EH (cell line): ENCODE data around the gene TBC1D8.

ENCODE experiments used
- DNase-seq: peaks from one replicate; pipeline ENCODE4 v3.0.0-alpha.2; 2015; ENCODE audit warnings: low read depth

The TBC1D8 gene

DNA sequence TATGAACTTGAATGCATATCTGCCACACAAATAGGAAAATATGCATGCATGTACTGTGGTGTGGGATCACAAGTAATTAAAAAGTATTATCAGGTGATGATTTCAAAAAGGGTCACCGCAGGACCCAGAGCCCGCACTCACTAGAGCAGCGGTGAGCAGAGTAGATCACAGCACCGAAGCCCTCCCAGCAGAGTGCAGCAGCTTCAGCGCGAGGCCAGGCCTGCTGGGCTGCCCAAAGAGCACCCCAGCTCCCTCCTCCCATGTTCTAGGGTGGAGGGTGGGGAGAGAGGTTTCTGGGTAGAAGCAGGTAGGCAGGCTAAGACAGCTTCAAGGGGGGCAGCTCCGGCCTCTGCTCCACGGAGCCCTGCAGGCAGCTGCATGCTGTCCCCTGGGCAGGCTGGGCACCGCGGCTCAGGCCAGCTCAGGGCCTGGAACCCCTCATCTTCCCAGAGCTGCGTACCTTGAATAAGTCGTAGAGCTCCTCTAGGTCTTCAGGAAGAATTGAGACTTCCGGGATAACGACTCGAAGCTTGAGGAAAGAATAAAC lies 124.2 kb downstream of the TBC1D8 start:
- DNase-seq: no peak

GRCh38 chr2:101026253-101026701 lies 124.9 kb downstream of the TBC1D8 start:
- DNase-seq: no peak

GRCh38 chr2:101025561-101025960 lies 125.6 kb downstream of the TBC1D8 start:
- DNase-seq: no peak

- no peak for DNase-seq
Observed at GRCh38 chr2:101023327-101024107, 127.7 kb downstream of the TBC1D8 start.

DNA sequence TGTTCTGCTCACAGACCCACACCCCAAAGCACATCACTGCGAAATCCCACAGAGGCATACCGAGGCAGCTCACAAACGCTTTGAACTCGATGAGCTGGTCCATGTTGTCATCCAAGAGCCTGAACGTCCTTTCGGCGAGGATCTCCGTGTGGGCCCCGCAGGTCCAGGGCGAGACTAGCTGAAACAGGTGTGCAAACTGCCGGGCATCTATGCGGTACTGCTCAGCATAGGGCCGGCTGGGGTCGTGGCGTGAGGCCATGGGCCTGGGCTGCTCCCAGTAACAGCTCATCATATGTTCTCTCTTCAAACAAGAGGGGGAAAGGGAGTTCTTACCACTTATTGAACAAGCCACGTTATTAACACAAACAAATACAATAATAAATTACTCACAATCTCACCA lies 129.0 kb downstream of the TBC1D8 start:
- DNase-seq: no peak

DNA sequence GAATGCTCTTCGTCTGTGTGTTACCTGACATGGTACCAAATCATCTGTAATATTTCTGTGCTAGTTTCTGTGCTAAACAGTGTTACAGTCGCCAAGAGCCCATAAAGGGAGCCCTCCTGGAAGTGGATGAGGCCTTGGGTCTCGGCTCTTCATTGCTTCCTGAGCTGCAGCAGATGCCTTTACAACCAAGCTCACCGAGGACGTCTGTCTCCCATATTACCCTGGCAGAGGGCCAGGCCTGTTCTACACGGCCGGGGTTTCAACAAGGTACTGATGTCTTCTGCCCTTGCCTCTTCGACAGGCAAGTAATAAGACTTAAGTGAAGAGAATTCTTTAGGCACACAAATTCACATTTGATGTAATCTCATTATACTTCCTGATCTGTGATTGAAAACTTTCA lies 132.2 kb downstream of the TBC1D8 start:
- DNase-seq: no peak

DNA sequence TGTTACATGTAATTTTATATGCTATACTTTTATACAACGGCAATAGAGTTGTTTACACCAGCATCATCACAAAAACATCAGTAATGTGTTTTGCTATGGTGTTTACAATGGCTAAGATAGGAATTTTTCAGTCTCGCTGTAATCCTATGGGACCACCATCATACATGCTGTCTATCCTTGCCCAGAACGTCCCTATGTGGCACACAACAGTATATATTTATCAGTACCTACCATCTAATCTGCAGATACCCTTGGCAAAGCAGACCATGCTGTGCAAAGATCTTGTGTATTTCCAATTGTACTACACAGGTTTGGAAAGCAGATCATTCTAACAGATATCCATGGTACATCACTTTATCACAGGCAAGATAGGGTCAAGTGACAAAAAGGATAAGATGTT lies 133.8 kb downstream of the TBC1D8 start:
- no peak for DNase-seq

GRCh38 chr2:101014264-101014857 lies 136.8 kb downstream of the TBC1D8 start:
- DNase-seq: no peak

DNA sequence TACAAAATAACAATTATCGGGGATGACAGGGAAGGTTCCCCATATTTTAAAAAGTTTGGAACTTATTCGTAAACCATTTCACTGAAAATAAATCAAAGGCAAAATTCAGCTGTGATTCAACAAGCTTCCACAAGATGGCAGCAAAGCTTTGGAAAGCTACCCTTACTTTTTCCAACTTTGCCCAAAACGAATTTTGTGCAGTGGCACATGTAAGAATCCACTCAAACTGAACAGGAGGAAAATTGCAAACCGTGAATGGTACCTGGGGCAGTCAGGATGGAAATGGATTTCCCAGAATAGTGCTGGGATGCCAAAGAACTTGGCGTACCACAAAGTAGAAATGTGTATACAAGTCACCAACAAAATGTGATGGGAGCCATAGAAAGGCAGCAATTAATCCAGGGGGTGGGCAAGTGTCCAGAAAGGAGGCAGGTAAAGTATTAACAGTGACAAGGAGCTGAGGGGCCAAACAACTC lies 138.4 kb downstream of the TBC1D8 start:
- peak; percentile 56 for DNase-seq

- DNase-seq: no peak
Observed at GRCh38 chr2:101012054-101012705, 139.0 kb downstream of the TBC1D8 start.

DNA sequence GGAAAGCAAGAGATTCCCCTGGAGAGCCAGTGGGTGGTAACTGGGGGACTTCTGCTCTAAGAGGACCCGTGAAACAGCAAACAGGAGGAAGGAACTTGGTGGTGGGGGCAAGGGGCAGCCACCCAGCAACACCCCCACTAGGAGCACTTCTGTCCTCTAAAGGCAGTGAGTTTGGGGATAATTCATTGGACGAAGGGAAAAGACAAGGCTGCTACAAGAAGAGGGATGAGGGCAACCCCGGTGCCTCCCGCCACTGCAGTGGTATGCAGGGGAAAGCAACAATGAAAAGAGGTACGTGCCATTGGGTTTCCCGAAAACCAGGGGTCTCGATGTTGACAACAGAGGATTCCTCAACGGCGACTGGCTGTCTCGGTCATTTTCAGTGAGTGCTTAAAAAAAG lies 140.0 kb downstream of the TBC1D8 start:
- no peak for DNase-seq

DNA sequence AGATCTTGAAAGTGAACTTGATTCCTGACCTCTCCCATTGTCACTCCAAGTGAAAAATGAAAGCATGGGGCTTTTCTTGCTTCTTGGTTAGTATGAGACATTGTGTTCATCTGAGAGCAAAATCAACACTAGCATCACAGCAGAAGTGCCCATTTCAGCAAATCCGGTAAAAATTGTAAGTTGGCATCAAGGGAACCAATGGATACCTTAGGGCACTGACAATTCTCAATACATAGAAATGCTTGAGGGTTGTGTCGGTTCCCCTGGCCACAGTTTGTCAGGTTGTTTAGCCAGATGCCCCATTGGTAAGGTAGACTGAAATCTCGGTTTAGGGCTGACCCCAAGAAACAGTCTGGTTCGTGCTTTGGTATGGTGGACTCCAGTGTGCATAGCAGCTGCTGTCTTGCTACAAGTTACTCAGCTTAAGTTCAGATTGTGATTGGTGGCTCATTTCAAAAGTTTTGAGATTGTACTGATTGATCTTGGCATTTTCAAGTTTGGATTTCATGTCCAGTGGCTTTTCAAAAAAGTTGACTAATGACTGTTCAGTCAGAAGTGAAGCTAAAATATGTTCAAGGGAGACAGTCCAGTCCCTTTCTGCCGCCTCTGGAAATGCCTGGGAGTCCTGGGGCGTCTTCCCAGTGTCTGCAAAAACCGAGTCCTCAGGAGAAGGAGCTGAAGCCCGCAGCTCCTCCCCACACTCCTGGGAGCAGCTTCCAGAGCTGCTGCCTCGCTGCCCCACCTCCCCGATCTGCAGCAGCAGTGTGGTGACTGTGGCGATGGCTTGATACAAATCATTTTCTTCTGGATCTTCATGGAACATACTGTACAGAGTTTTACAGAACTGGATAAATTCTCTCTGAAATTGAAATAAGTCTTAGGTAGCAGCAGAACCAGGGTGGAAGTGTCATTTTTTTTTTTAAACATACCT lies 143.5 kb downstream of the TBC1D8 start:
- no peak for DNase-seq

DNA sequence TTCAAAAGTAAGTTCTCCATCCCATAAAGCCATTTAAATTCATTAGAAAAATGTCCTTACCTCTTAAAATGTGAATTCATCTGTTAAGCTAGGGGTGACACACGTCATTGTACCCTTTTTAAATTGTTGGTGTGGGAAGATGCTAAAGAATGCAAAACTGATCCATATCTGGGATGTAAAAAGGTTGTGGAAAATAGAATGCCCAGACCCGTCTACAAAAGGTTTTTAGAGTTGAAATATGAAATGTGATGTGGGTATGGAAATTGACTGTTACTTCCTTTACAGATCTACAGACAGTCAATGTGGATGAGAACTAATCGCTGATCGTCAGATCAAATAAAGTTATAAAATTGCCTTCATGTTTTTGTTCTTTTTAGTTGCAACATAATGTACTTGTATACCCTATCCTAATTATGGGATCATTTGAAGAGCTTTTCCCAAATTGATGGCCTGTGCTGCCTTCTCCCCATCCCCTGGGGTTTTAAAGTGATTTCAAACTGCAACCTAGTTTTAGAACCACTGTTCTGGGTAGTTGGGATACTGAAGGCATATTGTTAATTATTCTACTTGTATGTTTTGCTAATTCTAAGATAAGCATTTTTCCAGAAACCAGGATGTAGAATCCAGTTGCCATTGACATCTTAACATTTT lies 145.0 kb downstream of the TBC1D8 start:
- DNase-seq: no peak

GRCh38 chr2:101004620-101005325 lies 146.4 kb downstream of the TBC1D8 start:
- DNase-seq: no peak

DNA sequence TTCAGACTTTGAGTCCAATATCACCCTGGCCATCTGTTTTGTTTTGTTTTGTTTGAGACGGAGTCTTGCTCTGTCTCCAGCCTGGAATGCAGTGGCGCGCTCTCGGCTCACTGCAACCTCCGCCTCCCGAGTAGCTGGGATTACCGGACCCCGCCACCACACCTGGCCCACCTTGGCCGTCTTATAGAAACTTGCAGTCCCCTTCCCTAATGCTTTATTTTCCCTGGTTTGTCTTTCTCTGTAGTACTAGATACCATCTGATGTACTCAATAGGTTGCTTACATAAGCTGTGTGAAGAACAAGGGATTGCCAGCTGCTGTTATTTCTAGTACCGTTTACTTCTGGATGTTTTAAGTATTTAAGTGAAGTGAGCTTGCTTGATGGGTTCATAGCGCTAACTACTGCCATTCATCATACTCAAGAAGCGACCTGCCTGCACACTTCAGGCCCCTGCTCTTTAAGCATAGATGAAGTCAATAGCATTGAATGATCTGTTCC lies 147.9 kb downstream of the TBC1D8 start:
- peak; percentile 33 for DNase-seq

GRCh38 chr2:101002562-101003277 lies 148.5 kb downstream of the TBC1D8 start:
- peak; percentile 29 for DNase-seq

GRCh38 chr2:101001691-101002561 lies 149.3 kb downstream of the TBC1D8 start, which contains the start of gene RPL31:
RPL31 (plus strand) TSS chr2:101002289; CDS start chr2:101002702, 413 bp downstream.
- peak; percentile 98 for DNase-seq

- DNase-seq: no peak
Observed at GRCh38 chr2:100999995-101000394, 151.2 kb downstream of the TBC1D8 start.

GRCh38 chr2:100998235-100998573 lies 153.0 kb downstream of the TBC1D8 start:
- peak; percentile 62 for DNase-seq
